Glomerular visceral epithelial cell (primary cell): ENCODE results near the gene TAL1.

Experiments used
- DNase-seq: peaks from one replicate; pipeline ENCODE4 v3.0.0-alpha.2; 2016; ENCODE audit errors: extremely low spot score

TAL1 gene

DNA sequence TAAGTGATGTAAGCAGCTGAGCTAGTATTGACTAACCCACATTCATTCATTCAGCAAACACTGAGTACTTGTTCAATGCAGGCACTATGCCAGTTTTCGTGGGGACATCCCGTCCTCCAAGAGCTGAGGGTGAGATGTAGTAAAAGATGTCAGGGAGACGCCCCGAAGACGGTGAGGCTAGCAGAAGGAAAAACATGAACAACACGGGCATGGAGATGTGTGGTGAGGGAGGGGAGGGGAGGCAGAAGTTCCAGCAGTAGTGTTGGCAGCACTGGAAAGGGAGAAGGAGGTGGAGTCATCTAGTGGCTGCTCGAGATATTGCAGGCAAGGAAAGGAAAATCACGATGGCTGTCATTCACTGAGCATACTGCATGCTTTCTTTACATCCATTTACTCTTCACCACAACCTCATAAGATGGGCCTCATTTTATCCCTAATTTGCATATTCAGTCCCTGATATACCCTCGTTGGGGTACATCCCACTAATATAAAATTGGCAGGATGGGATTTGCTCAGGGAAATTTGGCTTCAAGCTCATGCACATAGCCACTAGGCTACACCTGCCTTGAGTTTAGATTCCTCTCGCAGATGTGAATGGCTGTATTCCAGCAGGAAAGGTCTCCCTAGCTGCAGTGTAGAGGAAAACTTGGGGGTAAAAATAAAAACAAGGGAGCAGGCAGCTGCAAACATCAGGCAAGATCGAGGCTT lies 56.6 kb downstream of the TAL1 start:
- peak; percentile 64 for DNase-seq

DNA sequence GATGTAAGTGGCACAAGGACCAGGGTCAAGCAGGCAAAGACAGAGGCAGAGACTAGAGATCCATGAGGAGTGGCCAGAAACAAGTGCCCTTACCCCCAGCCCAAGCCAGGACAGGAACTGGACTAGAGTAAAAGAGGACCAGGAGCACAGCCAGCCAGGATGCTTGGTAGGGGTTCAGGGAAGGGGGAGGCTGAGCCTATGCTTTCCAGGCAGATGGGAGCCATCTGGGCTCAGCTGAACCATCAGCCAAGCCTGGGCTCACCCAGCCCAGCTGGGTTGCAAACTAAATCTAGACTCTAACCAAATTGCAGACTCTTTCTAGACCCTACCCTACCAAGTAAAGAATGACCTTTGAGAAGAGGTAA lies 57.4 kb downstream of the TAL1 start:
- DNase-seq = no peak

DNA sequence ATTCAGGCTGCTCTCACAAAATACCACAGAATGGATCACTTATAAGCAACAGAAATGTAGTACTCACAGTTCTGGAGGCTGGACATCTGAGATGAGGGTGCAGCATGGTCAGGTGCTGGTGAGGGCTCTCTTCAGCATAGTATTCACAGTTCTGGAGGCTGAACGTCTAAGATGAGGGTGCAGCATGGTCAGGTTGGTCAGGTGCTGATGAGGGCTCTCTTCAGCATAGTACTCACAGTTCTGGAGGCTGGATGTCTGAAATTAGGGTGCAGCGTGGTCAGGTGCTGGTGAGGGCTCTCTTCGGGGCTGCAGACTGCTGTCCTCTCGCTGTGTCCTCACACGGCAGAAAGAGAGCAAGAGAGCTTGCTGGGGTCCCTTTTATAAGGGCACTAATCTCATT lies 59.2 kb downstream of the TAL1 start:
- no peak for DNase-seq
